NB4 (cell line): ENCODE data around the gene SLC39A11.
A peak's percentile ranks its signal among the peaks of the same experiment; 100 is the strongest.

ENCODE experiments used
- DNase-seq: peaks from one replicate; pipeline ENCODE4 v3.0.0; 2010; ENCODE audit warnings: low read depth
- H3K4me3 ChIP-seq: one replicate; pipeline ENCODE4 v1.5.1; 2011; ENCODE audit warnings: mild to moderate bottlenecking, low read depth, low read length, moderate library complexity
- CTCF ChIP-seq: IDR thresholded peaks from one replicate; pipeline ENCODE4 v1.5.1; 2012; ENCODE audit warnings: low read depth, low read length
- MYC ChIP-seq: IDR thresholded peaks from 2 replicates; pipeline ENCODE4 v1.6.1; 2011; ENCODE audit warnings: low read depth, low read length
- POLR2A ChIP-seq: IDR thresholded peaks from 2 replicates; pipeline ENCODE4 v1.6.1; 2011; ENCODE audit warnings: mild to moderate bottlenecking; ENCODE audit not compliant: insufficient read length; ENCODE audit errors: extremely low read depth
- TF ChIP-seq, protein P1 (sequence below): IDR thresholded peaks from 2 replicates; pipeline ENCODE4 v1.6.1; 2011; ENCODE audit warnings: low read depth, low read length

Gene SLC39A11

DNA sequence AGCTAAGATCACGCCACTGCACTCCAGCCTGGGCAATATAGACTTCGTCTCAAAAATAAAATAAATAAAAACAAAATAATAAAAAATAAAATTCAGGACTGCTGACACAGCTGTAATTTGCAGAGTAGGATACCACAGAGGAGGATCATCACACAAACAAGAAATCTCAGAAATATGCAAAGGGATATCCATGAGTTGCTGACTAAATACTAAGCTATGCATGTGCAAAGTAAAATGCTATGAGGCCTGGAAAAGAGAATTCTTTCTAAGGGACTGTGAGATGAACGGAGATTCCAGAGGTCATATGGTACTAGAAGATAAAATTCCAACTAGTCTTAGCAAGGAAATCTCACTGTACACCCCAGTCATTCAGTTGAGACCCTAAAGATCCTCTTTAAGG, 74.8 kb downstream of the SLC39A11 start:
- no peak for DNase-seq
- TF ChIP-seq CTCF (no peak), POLR2A (no peak), MYC (no peak)
- TF ChIP-seq, protein P1, sequence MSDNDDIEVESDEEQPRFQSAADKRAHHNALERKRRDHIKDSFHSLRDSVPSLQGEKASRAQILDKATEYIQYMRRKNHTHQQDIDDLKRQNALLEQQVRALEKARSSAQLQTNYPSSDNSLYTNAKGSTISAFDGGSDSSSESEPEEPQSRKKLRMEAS = no peak
- H3K4me3 ChIP-seq = no peak overlapping the region

- TF ChIP-seq, protein P1 = no peak
- TF ChIP-seq POLR2A (no peak), CTCF (no peak), MYC (no peak)
- H3K4me3 ChIP-seq = no peak overlapping the region
Observed at GRCh38 chr17:73015722-73016276, 76.7 kb downstream of the SLC39A11 start.

DNA sequence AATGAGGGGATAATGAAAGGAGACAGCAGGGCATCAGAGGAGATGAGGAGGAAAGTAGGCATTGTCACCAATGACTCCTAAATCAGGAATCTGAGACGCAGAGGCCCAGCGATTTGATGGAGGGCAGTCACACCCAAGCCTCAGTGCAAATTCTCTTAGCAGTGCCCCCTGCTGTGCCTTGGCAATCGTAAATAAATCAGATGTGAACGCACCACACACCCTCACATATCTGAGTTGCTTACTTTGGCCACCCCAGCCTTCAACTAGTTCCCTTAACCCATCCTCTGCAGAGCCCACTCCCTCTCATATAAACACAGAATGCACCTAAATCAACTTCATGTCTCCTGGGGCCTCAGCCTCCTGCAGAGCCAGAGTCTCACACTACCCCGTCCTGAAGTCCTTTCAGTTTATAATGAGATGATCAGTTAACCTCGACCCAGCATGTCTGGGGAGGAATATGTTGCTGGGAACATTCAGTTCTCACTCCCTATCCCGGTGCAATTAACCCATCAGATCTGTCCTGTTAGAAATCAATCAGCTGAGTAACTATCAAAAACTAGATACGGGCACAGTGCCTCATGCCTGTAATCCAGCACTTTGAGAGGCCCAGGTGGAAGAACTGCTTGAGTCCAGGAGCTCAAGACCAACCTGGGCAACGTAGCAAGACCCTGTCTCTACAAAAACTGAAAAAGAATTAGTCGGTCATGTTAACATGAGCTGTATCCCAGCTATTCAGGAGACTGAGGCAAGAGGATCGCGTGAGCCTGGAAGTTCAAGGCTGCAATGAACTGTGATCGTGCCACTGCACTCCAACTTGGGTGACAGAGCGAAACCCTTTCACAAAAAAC, 78.4 kb downstream of the SLC39A11 start:
- TF ChIP-seq MYC = no peak
- no peak for TF ChIP-seq CTCF
- TF ChIP-seq POLR2A = no peak
- TF ChIP-seq, protein P1 = no peak
- H3K4me3 ChIP-seq = no peak overlapping the region
- DNase-seq = peak; percentile 34

More at GRCh38 chr17:73015722-73016276, 76.7 kb downstream of the SLC39A11 start:
- no peak for DNase-seq

DNA sequence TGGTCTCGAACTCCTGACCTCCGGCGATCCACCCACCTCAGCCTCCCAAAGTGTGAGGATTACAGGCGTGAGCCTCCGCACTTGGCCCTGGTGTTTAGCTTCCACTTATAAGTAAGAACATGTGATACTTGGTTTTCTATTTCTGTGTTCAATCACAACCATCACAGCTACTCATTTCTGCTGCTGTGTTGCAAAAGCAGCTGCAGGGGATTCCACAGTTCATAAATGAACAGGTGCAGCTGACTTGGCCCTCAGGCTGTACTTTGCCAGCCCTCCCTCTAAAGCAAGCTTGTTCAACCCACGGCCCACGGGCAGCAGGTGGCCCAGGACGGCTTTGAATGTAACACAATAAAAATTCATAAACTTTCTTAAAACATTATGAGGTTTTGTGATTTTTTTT, 79.2 kb downstream of the SLC39A11 start:
- no peak for DNase-seq
- TF ChIP-seq MYC = no peak
- no peak for TF ChIP-seq CTCF
- TF ChIP-seq, protein P1 = no peak
- TF ChIP-seq POLR2A = no peak
- no peak overlapping the region for H3K4me3 ChIP-seq

DNA sequence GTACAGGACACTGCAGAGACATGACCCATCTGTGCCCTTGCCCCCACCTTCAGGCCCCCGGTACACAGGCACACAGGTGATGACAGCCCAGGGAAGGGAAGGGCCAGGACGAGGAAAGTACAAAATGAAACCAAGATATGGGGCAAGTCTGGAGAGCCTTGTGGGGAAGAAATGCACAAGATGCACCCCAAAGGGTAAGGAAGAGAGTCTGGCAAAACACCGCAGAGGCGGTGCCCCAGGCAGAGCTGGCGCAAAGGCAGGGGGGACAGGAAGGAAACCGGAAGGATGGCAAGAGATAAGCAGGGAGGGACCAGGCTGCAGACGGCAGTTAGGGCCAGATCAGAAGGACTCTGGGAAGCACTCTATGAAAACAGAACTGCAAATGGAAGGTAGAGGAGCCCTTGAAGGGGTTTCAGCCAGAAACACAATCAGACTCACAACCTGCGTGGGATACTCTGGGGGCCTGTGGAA, 81.4 kb downstream of the SLC39A11 start:
- DNase-seq = peak; percentile 79
- TF ChIP-seq POLR2A = no peak
- TF ChIP-seq MYC = no peak
- TF ChIP-seq CTCF = no peak
- peak overlapping the region; percentile 2 for H3K4me3 ChIP-seq
